Muscle layer of colon (tissue), 2 donors: ENCODE results near the gene CKAP5.

ENCODE experiments used
- H3K27ac ChIP-seq: one replicate; pipeline ENCODE4 v1.7.0; 2013; ENCODE audit warnings: low read depth, mild to moderate bottlenecking, low read length, moderate library complexity
- H3K27me3 ChIP-seq, 2 donors: one replicate each; pipeline ENCODE4 v1.7.0; 2013; ENCODE audit warnings: low read length in 2 of 2, mild to moderate bottlenecking in 2 of 2; ENCODE audit not compliant: insufficient read depth in 2 of 2, control insufficient read depth in 1 of 2
- H3K36me3 ChIP-seq: one replicate; pipeline ENCODE4 v1.7.0; 2013; ENCODE audit warnings: mild to moderate bottlenecking, low read length; ENCODE audit not compliant: insufficient read depth
- H3K4me1 ChIP-seq: one replicate; pipeline ENCODE4 v1.7.0; 2013; ENCODE audit warnings: mild to moderate bottlenecking, low read length; ENCODE audit not compliant: insufficient read depth
- H3K4me3 ChIP-seq, 2 donors: one replicate each; pipeline ENCODE4 v1.7.0; 2013; ENCODE audit warnings: low read length in 2 of 2, low read depth in 1 of 2, mild to moderate bottlenecking in 1 of 2, moderate library complexity in 1 of 2
- H3K9ac ChIP-seq: one replicate; pipeline ENCODE4 v1.7.0; 2013; ENCODE audit warnings: low read length
- H3K9me3 ChIP-seq: one replicate; pipeline ENCODE4 v1.7.0; 2013; ENCODE audit warnings: mild to moderate bottlenecking, low read length
- donor health status: abdominal sarcoma.
- donor health status: Adenocarcinoma of cecum.

Gene CKAP5

GRCh38 chr11:46850829-46851380 lies 4.8 kb upstream of the CKAP5 start:
- Histone ChIP-seq H3K4me3 (no peak overlapping the region), H3K27me3 (no peaks in the 10 kb centered on the region), H3K36me3 (no peaks in the 10 kb centered on the region), H3K4me1 (peaks cover 5% of the 10 kb centered on the region), H3K27ac (no peak overlapping the region), H3K9ac (no peak overlapping the region), H3K9me3 (no peaks in the 10 kb centered on the region)

GRCh38 chr11:46849631-46850030 lies 3.6 kb upstream of the CKAP5 start:
- H3K36me3 ChIP-seq = no peaks in the 10 kb centered on the region
- no peak overlapping the region for H3K27ac ChIP-seq
- H3K9me3 ChIP-seq = no peaks in the 10 kb centered on the region
- no peaks in the 10 kb centered on the region for H3K27me3 ChIP-seq
- no peak overlapping the region for H3K4me3 ChIP-seq
- no peak overlapping the region for H3K9ac ChIP-seq
- H3K4me1 ChIP-seq = peaks cover 12% of the 10 kb centered on the region

- Histone ChIP-seq H3K27ac (peak overlapping the region; percentile 41), H3K4me3 (peak overlapping the region; percentile 92 to 95), H3K9ac (peak overlapping the region; percentile 59), H3K27me3 (no peaks in the 10 kb centered on the region), H3K9me3 (no peaks in the 10 kb centered on the region), H3K36me3 (no peaks in the 10 kb centered on the region), H3K4me1 (peaks cover 15% of the 10 kb centered on the region)
Measured at GRCh38 chr11:46846510-46846830, 390 bp upstream of the CKAP5 start.

- Histone ChIP-seq H3K4me3 (peak overlapping the region; percentile 92 to 95), H3K9me3 (no peaks in the 10 kb centered on the region), H3K27ac (peak overlapping the region; percentile 41), H3K9ac (peak overlapping the region; percentile 74), H3K4me1 (peaks cover 15% of the 10 kb centered on the region), H3K27me3 (no peaks in the 10 kb centered on the region), H3K36me3 (no peaks in the 10 kb centered on the region)
Measured at GRCh38 chr11:46845440-46845739, 690 bp downstream of the CKAP5 start.

- H3K27me3 ChIP-seq = no peaks in the 10 kb centered on the region
- no peak overlapping the region for H3K9ac ChIP-seq
- H3K27ac ChIP-seq = no peak overlapping the region
- peaks cover 8% of the 10 kb centered on the region for H3K4me1 ChIP-seq
- no peaks in the 10 kb centered on the region for H3K36me3 ChIP-seq
- no peak overlapping the region for H3K4me3 ChIP-seq
- H3K9me3 ChIP-seq = no peaks in the 10 kb centered on the region
Measured at GRCh38 chr11:46840116-46840515, 6.0 kb downstream of the CKAP5 start.

- Histone ChIP-seq H3K36me3 (no peaks in the 10 kb centered on the region), H3K9me3 (no peaks in the 10 kb centered on the region), H3K4me3 (no peak overlapping the region), H3K27me3 (no peaks in the 10 kb centered on the region), H3K4me1 (no peaks in the 10 kb centered on the region), H3K27ac (no peak overlapping the region), H3K9ac (no peak overlapping the region)
Measured at GRCh38 chr11:46838501-46838900, 7.6 kb downstream of the CKAP5 start.

GRCh38 chr11:46837860-46838259 lies 8.2 kb downstream of the CKAP5 start:
- no peaks in the 10 kb centered on the region for H3K4me1 ChIP-seq

GRCh38 chr11:46836870-46837269 lies 9.2 kb downstream of the CKAP5 start:
- H3K27me3 ChIP-seq = no peaks in the 10 kb centered on the region
- no peak overlapping the region for H3K9ac ChIP-seq
- no peak overlapping the region for H3K4me3 ChIP-seq
- no peaks in the 10 kb centered on the region for H3K9me3 ChIP-seq
- no peaks in the 10 kb centered on the region for H3K36me3 ChIP-seq
- H3K4me1 ChIP-seq = no peaks in the 10 kb centered on the region
- no peak overlapping the region for H3K27ac ChIP-seq

More at GRCh38 chr11:46837860-46838259, 8.2 kb downstream of the CKAP5 start:
- Histone ChIP-seq H3K9me3 (no peaks in the 10 kb centered on the region), H3K36me3 (no peaks in the 10 kb centered on the region), H3K4me3 (no peak overlapping the region), H3K9ac (no peak overlapping the region), H3K27ac (no peak overlapping the region), H3K27me3 (no peaks in the 10 kb centered on the region)

GRCh38 chr11:46836431-46836830 lies 9.6 kb downstream of the CKAP5 start:
- no peak overlapping the region for H3K27ac ChIP-seq
- no peaks in the 10 kb centered on the region for H3K4me1 ChIP-seq
- no peaks in the 10 kb centered on the region for H3K36me3 ChIP-seq
- H3K4me3 ChIP-seq = no peak overlapping the region
- no peaks in the 10 kb centered on the region for H3K27me3 ChIP-seq
- H3K9ac ChIP-seq = no peak overlapping the region
- H3K9me3 ChIP-seq = no peaks in the 10 kb centered on the region

- Histone ChIP-seq H3K4me1 (no peaks in the 10 kb centered on the region), H3K9ac (no peak overlapping the region), H3K4me3 (no peak overlapping the region), H3K36me3 (no peaks in the 10 kb centered on the region), H3K9me3 (no peaks in the 10 kb centered on the region), H3K27me3 (no peaks in the 10 kb centered on the region), H3K27ac (no peak overlapping the region)
Measured at GRCh38 chr11:46835897-46836296, 10.2 kb downstream of the CKAP5 start.

GRCh38 chr11:46834821-46835220 lies 11.3 kb downstream of the CKAP5 start:
- no peaks in the 10 kb centered on the region for H3K4me1 ChIP-seq

GRCh38 chr11:46832511-46833214 lies 13.4 kb downstream of the CKAP5 start:
- no peaks in the 10 kb centered on the region for H3K36me3 ChIP-seq
- H3K4me3 ChIP-seq = no peak overlapping the region
- no peak overlapping the region for H3K27ac ChIP-seq
- H3K4me1 ChIP-seq = peaks cover 7% of the 10 kb centered on the region
- H3K27me3 ChIP-seq = no peaks in the 10 kb centered on the region
- no peaks in the 10 kb centered on the region for H3K9me3 ChIP-seq
- H3K9ac ChIP-seq = no peak overlapping the region

More at GRCh38 chr11:46834821-46835220, 11.3 kb downstream of the CKAP5 start:
- H3K27me3 ChIP-seq = no peaks in the 10 kb centered on the region
- H3K9me3 ChIP-seq = no peaks in the 10 kb centered on the region
- H3K36me3 ChIP-seq = no peaks in the 10 kb centered on the region
- H3K4me3 ChIP-seq = no peak overlapping the region
- H3K27ac ChIP-seq = no peak overlapping the region
- no peak overlapping the region for H3K9ac ChIP-seq
